CD4-positive, alpha-beta T cell treated with Interleukin-6 for 4 hours (primary cell): ENCODE data around the gene BTNL2.
"Not testable (repeated sequence)": the region's sequence is repeated elsewhere in the genome, so short reads cannot be mapped to it uniquely, and the experiment has no call there.

Source experiments
- DNase-seq: peaks from one replicate; pipeline ENCODE4 v3.0.0-alpha.2; 2020; ENCODE audit warnings: mixed read lengths

Gene BTNL2

GRCh38 chr6:32406857-32407256 is at the start of gene BTNL2:
Gene BTNL2, minus strand, starts transcription at chr6:32407181. Its CDS starts 58 bp downstream, at chr6:32407123.
- DNase-seq, result no peak

GRCh38 chr6:32449088-32449736 is 42.2 kb upstream of the BTNL2 start:
- no peak for DNase-seq

GRCh38 chr6:32447932-32448331 is 41.0 kb upstream of the BTNL2 start:
- no peak for DNase-seq

- DNase-seq, result no peak
Measured at GRCh38 chr6:32445321-32445854, 38.4 kb upstream of the BTNL2 start.

GRCh38 chr6:32444433-32444832 is 37.5 kb upstream of the BTNL2 start:
- DNase-seq, result no peak

GRCh38 chr6:32442977-32443552 is 36.1 kb upstream of the BTNL2 start:
- no peak for DNase-seq

GRCh38 chr6:32442243-32442667 is 35.3 kb upstream of the BTNL2 start:
- DNase-seq, result no peak

GRCh38 chr6:32439602-32440214 is 32.7 kb upstream of the BTNL2 start, which contains the start of gene HLA-DRA:
Gene HLA-DRA, plus strand, starts transcription at chr6:32439887. Its CDS starts 64 bp downstream, at chr6:32439951.
- DNase-seq, result peak; percentile 14

GRCh38 chr6:32439139-32439538 is 32.2 kb upstream of the BTNL2 start:
- DNase-seq, result no peak

GRCh38 chr6:32436995-32437836 is 30.2 kb upstream of the BTNL2 start:
- no peak for DNase-seq

GRCh38 chr6:32436186-32436585 is 29.2 kb upstream of the BTNL2 start:
- no peak for DNase-seq

GRCh38 chr6:32433950-32434349 is 27.0 kb upstream of the BTNL2 start:
- DNase-seq, result not testable (repeated sequence)

- no peak for DNase-seq
Measured at GRCh38 chr6:32432050-32432450, 25.1 kb upstream of the BTNL2 start.

- no peak for DNase-seq
Measured at GRCh38 chr6:32431142-32431541, 24.2 kb upstream of the BTNL2 start.

- no peak for DNase-seq
Measured at GRCh38 chr6:32430179-32430578, 23.2 kb upstream of the BTNL2 start.

GRCh38 chr6:32427934-32428474 is 21.0 kb upstream of the BTNL2 start:
- DNase-seq, result no peak

GRCh38 chr6:32427218-32427617 is 20.2 kb upstream of the BTNL2 start:
- DNase-seq, result no peak

- no peak for DNase-seq
Measured at GRCh38 chr6:32426338-32426737, 19.4 kb upstream of the BTNL2 start.

- no peak for DNase-seq
Measured at GRCh38 chr6:32424589-32425300, 17.8 kb upstream of the BTNL2 start.

GRCh38 chr6:32416036-32416435 is 9.1 kb upstream of the BTNL2 start:
- DNase-seq, result no peak

- peak; percentile 79 for DNase-seq
Measured at GRCh38 chr6:32415521-32416019, 8.6 kb upstream of the BTNL2 start.
